Kidney glomerular epithelial cell (primary cell): Measurements from ENCODE around the gene SLC4A7.
"Not testable (repeated sequence)": the region's sequence is repeated elsewhere in the genome, so short reads cannot be mapped to it uniquely, and the experiment has no call there.

Experiments
- DNase-seq: peaks from one replicate; lab custom pipeline; 2025; lab: John Stamatoyannopoulos, UW

SLC4A7 gene

GRCh38 chr3:27358372-27358771 is 125.8 kb downstream of the SLC4A7 start:
- no peak for DNase-seq

GRCh38 chr3:27357665-27358258 is 126.4 kb downstream of the SLC4A7 start:
- DNase-seq, result peak; percentile 25

GRCh38 chr3:27356976-27357375 is 127.2 kb downstream of the SLC4A7 start:
- DNase-seq, result no peak

- no peak for DNase-seq
Measured at GRCh38 chr3:27354588-27355203, 129.5 kb downstream of the SLC4A7 start.

- no peak for DNase-seq
Measured at GRCh38 chr3:27354161-27354560, 130.0 kb downstream of the SLC4A7 start.

GRCh38 chr3:27353221-27353620 is 131.0 kb downstream of the SLC4A7 start:
- no peak for DNase-seq

GRCh38 chr3:27352047-27352446 is 132.1 kb downstream of the SLC4A7 start:
- no peak for DNase-seq

- no peak for DNase-seq
Measured at GRCh38 chr3:27349832-27350231, 134.4 kb downstream of the SLC4A7 start.

- no peak for DNase-seq
Measured at GRCh38 chr3:27345959-27346865, 138.0 kb downstream of the SLC4A7 start.

GRCh38 chr3:27345493-27345892 is 138.7 kb downstream of the SLC4A7 start:
- no peak for DNase-seq

GRCh38 chr3:27345045-27345444 is 139.1 kb downstream of the SLC4A7 start:
- DNase-seq, result no peak

GRCh38 chr3:27344192-27344591 is 140.0 kb downstream of the SLC4A7 start:
- DNase-seq, result no peak

- no peak for DNase-seq
Measured at GRCh38 chr3:27342267-27342666, 141.9 kb downstream of the SLC4A7 start.

- no peak for DNase-seq
Measured at GRCh38 chr3:27340534-27340933, 143.7 kb downstream of the SLC4A7 start.

GRCh38 chr3:27335571-27335970 is 148.6 kb downstream of the SLC4A7 start:
- no peak for DNase-seq

GRCh38 chr3:27333843-27334242 is 150.3 kb downstream of the SLC4A7 start:
- DNase-seq, result no peak

- DNase-seq, result not testable (repeated sequence)
Measured at GRCh38 chr3:27328982-27329762, 155.0 kb downstream of the SLC4A7 start.

- DNase-seq, result no peak
Measured at GRCh38 chr3:27326629-27327545, 157.3 kb downstream of the SLC4A7 start.

- no peak for DNase-seq
Measured at GRCh38 chr3:27326202-27326601, 158.0 kb downstream of the SLC4A7 start.

GRCh38 chr3:27325419-27325818 is 158.8 kb downstream of the SLC4A7 start:
- DNase-seq, result no peak

- no peak for DNase-seq
Measured at GRCh38 chr3:27324686-27325085, 159.5 kb downstream of the SLC4A7 start.
